TTC549 (cell line): ENCODE data around the gene ARNT2.

Source experiments
- FAIRE-seq: peaks from 2 replicates; lab custom pipeline; 2012; peaks lifted over from hg19 to GRCh38; lab: Jason Lieb, UNC

Gene ARNT2

GRCh38 chr15:80442728-80443403 is 38.7 kb downstream of the ARNT2 start:
- no peak for FAIRE-seq

GRCh38 chr15:80444680-80445251 is 40.6 kb downstream of the ARNT2 start:
- FAIRE-seq: no peak

- FAIRE-seq: no peak
These were observed 41.3 kb downstream of the ARNT2 start for GRCh38 chr15:80445300-80446041.

GRCh38 chr15:80447077-80447476 is 42.9 kb downstream of the ARNT2 start:
- no peak for FAIRE-seq

GRCh38 chr15:80449825-80450224 is 45.6 kb downstream of the ARNT2 start:
- no peak for FAIRE-seq

DNA sequence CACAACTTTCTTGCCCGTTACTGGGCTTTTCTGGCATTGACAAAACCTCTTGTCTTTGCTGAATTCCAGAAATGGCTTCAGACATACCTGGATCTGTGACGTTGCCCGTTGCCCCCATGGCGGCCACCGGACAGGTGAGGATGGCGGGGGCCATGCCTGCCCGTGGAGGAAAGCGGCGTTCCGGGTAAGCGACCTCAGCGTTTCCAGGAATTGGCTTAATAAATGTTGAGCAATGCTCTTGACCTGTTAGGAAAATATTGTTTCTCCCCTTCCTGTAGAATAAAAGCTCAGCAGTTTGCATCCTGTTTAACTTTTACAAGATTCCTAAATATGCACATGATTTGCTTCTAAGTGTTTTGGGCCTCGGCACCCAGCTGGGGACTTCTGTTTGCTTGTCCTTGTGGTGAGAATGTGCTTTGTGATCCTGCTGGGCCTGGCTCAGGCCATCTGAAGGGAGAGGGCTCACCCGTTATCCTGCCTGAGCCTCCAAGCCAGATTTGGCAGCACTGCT is 46.7 kb downstream of the ARNT2 start:
- FAIRE-seq: no peak

DNA sequence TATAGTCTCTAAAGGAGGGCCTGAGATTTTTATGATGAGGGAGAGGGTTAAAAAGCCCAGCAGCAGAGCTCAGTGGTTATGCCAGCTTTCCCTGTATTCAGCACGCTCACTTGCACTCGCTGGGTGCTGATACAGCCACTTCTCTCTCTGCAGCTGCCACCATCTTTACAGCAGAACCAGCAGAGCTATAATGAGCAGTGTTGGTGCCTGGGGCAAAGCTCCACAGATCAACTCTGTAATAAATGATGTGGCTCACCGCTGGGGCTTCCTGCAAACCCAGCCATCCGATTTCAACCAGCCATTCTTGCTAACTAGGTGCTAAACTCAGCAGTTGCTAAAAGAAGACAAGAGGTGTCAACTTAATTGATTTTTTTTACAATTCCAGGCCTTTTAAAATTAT is 48.0 kb downstream of the ARNT2 start:
- FAIRE-seq: no peak

DNA sequence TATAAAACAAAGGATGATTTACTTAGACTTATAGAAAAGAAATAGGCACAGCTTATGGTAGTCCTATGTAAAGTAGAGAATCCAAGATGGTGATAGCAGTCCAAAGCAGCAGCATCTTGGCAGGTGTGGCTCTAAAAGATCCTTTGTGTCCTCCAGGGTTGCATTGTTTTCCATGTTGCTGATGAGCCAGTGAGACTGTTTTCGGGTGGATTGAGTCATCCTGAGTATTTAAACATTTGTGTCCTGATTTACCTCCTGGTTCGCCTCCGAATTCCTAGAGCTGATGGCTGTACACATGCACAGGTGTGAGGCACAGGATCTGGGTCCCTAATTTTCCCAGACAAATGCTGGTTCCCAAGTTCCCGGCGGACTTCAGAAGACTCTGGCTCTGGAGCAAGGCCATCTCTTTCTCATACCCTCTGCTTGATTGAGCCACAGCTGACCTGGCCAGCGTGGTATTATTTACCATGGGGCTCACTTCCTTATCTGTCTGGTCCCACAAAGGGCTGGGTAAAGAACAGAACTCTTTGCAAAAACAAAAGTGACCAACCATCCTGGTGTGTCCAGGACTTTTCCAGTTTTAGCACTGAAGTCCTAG is 51.0 kb downstream of the ARNT2 start:
- FAIRE-seq: no peak

- no peak for FAIRE-seq
These were observed 51.7 kb downstream of the ARNT2 start for GRCh38 chr15:80455668-80456442.

DNA sequence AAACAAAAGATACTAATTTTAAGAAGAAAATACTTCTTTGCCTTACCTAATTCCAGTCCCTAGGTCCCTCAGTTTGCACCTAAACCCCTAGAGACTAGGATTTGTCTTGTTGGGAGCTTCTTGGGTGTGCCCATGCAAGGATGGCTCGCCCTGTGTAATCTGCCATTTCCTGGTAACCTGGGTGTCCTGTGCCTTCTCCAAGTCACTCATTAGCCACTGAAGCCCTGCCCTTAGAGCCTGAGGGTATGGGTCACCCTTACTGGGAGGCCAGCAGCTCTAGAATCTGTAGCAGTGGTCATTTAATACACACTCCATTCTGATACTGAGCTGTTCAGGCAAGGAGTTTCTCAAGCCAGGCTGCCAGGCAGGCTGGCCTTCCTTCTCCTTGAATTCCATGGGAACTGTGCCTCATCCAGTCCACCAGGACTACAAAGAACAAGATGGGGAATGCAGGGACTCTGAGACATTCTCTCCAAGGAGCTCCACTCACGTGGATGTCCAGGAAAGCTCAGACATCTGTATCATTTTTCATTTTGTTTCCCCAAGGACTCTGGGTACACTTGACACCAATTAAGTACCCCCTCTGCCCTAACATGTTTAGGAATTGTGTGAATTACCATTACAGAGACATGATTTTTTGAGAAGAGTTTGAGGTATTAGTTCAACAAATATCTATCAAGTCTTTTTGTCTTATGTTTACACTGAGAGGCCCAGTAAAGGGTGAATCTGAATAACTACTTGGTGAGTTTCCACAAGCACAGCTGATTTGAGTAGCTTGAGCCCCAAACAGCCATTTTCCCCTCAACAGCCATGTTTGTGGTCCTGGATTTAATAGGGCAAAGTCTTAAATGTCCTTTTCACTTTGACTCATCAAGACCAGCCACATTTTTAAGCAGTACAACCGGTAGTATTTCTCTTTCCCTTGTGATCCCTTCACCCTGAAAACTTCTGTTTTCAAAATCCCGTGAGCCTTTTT is 52.6 kb downstream of the ARNT2 start:
- FAIRE-seq: no peak

- FAIRE-seq: no peak
These were observed 53.7 kb downstream of the ARNT2 start for GRCh38 chr15:80457896-80458295.

DNA sequence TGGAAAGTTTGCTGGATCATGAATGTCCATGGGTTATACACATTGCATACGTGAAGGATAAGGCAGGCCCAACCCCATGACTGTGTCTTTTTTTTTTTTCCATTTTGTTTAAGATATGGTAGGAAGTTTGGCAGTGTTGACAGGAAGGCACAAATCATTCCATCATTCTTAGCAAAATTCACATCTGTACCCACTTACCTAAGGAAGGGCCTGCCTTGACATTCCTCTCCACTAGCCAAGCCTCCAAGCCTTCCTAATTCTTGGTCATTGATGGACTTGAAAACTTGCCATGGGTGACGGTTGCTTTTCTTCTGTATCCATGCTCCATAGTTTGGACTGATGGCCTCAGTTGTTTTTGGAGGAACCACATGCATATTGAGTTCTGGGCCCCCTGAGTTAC is 54.4 kb downstream of the ARNT2 start:
- FAIRE-seq: no peak

- FAIRE-seq: no peak
These were observed 55.2 kb downstream of the ARNT2 start for GRCh38 chr15:80459380-80459779.

DNA sequence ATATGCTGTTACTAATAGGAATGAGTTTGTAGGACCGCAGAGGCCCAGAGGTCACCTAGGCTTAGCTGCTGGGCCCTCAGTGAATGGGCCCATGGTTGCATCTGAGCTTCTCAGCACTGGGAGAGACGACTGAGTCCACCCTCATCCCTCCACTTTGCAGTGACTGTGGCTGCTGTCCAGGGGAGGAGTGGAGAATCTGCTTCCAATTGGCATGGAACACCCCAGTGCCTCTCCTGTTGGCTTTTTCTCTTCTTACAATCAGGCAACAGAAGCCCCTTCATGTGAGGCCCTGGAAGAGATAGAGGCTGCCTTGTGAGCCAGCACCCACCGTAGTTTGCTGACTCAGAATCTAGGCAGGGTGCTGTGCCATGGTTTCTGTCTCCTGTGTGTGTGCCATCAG is 55.6 kb downstream of the ARNT2 start:
- FAIRE-seq: no peak

DNA sequence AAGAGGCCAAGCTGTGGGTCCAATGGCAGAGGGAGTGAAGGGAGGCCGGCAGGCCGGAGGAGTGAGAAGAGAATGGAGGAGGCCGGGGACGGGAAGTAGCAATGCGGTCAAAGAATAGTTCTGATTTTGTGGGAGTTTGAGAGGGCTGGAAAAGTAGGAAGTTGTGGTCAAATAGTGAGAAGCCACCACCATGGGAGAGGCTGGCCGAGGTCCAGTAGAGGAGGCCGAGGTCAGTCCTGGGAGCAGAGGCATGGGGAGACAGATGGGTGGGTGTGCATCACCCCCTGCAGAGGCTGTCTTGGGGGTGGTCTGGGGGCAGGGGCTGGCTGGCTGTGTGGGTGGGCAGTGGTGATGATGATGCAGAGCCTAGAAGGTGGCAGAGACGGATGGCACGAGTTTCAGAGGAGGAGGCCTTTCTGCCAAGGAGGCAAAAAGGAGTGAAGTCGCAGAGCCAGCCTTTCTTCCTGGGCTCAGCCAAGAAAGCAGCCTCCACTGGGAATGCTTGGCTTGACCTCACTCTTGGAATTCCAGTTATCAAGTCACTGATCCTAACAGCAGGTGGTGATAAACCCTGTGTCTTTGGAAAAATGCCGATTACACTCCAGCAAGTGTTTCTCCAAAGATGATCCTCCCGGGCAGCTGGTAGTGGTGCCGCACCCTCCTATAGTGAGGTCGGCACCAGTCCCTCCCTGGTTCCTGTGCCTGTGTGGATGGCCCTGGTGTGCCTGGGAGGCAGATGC is 57.3 kb downstream of the ARNT2 start:
- no peak for FAIRE-seq

DNA sequence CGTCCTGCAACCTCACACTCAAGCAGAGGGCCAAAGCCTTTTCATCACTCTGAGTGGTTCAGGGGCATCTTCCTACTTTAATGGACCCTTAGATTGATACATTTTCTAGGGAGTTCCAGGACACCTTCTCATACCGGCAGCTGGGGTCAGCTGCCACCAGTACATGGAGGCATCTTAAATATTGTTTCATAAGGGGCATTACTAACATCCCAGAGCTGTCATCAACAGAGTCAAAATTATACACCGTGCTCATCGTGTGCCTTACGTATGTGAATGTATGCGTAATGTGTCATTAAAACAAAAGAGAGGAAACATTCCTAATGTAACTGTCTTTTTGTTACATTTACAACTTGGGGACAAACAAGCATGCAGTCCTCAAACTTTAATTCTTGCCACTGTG is 57.9 kb downstream of the ARNT2 start:
- FAIRE-seq: no peak

DNA sequence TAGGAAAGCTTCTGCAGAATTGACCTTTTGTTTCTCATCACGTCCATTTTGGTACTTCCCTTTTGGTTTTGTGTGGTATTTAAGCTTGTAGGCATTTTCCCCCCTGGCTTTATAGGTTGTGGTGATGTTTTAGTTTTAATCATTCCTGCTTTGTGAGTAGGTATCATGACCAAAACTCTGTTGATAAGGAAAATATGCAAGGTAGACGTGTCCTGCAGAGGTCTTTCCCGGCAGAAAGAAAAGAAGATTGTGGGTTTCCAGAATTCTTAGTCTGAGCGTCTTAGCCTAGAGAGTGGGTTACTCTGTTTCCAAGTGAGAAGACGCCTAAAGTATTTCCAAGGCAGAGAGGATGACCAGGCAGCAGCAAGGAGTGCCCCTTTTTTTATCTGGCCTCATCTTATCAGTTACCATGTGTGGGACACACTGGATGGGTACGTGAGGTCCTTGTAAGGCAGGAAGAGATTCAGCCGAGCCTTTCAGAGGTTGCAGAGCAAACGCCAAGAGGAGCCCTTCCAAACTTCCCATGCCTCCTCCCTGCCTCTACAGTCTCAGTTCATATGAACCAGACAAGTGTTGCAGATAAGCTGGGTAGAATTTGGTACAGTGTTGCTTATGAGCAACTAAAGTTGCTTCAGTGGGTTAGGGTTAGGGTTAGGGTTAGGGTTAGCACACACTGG is 58.8 kb downstream of the ARNT2 start:
- FAIRE-seq: no peak

DNA sequence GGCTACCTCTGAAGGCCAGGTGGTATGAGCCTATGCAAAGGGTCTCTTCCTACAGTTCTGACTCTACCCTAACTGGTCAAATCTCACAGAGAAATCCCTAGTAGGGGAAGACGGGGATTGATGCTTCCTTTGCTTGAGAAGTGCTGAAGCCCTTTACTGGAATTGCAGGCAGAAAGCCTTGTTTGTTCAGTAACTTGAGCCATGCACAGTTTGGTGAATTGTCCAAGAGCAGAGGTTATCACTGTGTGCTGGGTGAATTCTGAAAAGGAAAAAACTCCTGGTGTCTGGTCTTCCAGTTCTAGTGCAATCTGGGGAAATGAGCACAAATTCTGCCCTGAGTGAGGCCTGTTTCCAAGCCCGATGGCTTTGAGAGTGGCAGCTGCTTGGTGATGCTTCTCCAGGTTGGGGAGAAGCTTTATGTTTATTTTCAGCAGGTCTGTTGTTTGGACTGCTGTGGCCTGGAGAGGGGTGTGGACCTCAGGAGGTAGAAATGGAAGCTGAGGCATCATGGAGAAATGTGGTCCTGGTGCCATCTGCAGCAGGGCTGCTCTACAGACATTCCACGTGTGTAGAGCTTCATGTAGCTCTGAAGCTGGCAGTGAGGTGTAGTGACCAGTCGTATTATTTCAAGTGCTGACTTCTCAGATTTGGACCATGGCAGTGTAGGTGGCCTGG is 60.9 kb downstream of the ARNT2 start:
- no peak for FAIRE-seq

DNA sequence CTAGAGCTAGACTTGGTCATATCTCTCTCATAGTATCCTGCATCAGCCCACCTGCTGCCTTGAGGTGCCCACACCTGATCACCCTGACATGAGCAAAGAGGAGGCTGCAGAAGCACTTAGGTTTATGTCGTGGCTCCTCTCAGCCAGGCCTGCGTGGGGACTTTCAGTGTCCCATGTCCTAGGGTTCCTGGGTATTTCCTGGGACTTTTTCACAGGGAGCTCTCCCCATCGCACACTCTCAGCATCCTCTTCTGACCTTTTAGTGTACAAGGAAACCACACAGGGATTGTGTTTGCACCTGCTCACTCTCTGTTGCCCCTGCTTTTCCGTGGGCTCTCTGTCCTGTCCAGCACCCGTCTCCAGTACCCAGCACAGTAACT is 61.4 kb downstream of the ARNT2 start:
- FAIRE-seq: no peak
